H1 (cell line): ENCODE data around the gene RAMP2. TPM values are rescaled to one million over a fixed set of nuclear protein-coding genes. Genes with fewer than 3 reads are reported as not detected.

Experiments used
- CTCF ChIA-PET: fragments of 300-600 bp; sonication (Branson Sonifier 250); formaldehyde crosslinking; loops from one replicate; lab custom pipeline; 2021; ENCODE audit not compliant: partially characterized antibody; lab: Charles Lee
- POLR2A ChIA-PET: fragments of 300-600 bp; sonication (Branson Sonifier 250); formaldehyde crosslinking; loops from one replicate; lab custom pipeline; 2021; ENCODE audit warnings: inconsistent platforms; ENCODE audit not compliant: partially characterized antibody; lab: Charles Lee
- DNase-seq, 2 experiments: peaks; one replicate each; pipeline versions ENCODE4 v3.0.0 to v3.0.0-alpha.2; 2010 to 2022; ENCODE audit warnings: low spot score in 2 of 2, low read depth in 1 of 2, mixed read lengths in 1 of 2
- FAIRE-seq: peaks from 2 replicates; lab custom pipeline; 2011; peaks lifted over from hg19 to GRCh38; lab: Jason Lieb, UNC
- H2AFZ ChIP-seq: 2 replicates; pipeline ENCODE4 v1.8.1; 2012; ENCODE audit warnings: low read length, inconsistent platforms
- H2AK5ac ChIP-seq: 2 replicates; pipeline ENCODE4 v1.6.1; 2013; ENCODE audit warnings: low read depth, low read length
- H2BK120ac ChIP-seq: replicated peaks from 2 replicates; pipeline ENCODE3; 2013; ENCODE audit warnings: low read depth, low read length, inconsistent platforms
- H2BK12ac ChIP-seq: 2 replicates; pipeline ENCODE4 v1.6.1; 2013; ENCODE audit warnings: low read depth, low read length
- H2BK15ac ChIP-seq: 2 replicates; pipeline ENCODE4 v1.6.1; 2013; ENCODE audit warnings: low read length
- H2BK20ac ChIP-seq: 2 replicates; pipeline ENCODE4 v1.6.1; 2013; ENCODE audit warnings: low read length
- H2BK5ac ChIP-seq: 2 replicates; pipeline ENCODE4 v1.6.1; 2013; ENCODE audit warnings: low read depth, low read length
- H3K14ac ChIP-seq: 2 replicates; pipeline ENCODE4 v1.6.1; 2013; ENCODE audit warnings: inconsistent platforms; ENCODE audit not compliant: insufficient read length
- H3K18ac ChIP-seq: 2 replicates; pipeline ENCODE4 v1.6.1; 2013; ENCODE audit warnings: low read length; ENCODE audit errors: extremely low read depth
- H3K23ac ChIP-seq: 2 replicates; pipeline ENCODE4 v1.6.1; 2013; ENCODE audit warnings: inconsistent platforms; ENCODE audit not compliant: insufficient read length
- H3K23me2 ChIP-seq: 2 replicates; pipeline ENCODE4 v1.6.1; 2013; ENCODE audit warnings: low read depth, low read length
- H3K27ac ChIP-seq: 2 replicates; pipeline ENCODE4 v1.6.1; 2011; ENCODE audit warnings: low read depth, low read length, inconsistent platforms
- H3K27me3 ChIP-seq, 4 experiments: replicated peaks in 1 of 4; 1 replicate in 1 of 4; 2 replicates in 3 of 4; pipeline versions ENCODE4 v1.6.1 to v1.8.1; 2011 to 2013; ENCODE audit warnings: low read length in 3 of 4, mild to moderate bottlenecking in 3 of 4, inconsistent platforms in 2 of 4, mixed read lengths in 2 of 4, moderate library complexity in 1 of 4; ENCODE audit not compliant: control insufficient read depth in 3 of 4, insufficient read depth in 3 of 4; ENCODE audit errors: extremely low read depth in 1 of 4
- H3K36me3 ChIP-seq, 4 experiments: 2 replicates each; pipeline versions ENCODE4 v1.6.1 to v1.8.1; 2011 to 2013; ENCODE audit warnings: mild to moderate bottlenecking in 4 of 4, low read length in 3 of 4, moderate library complexity in 2 of 4, control low read depth in 1 of 4, inconsistent platforms in 1 of 4; ENCODE audit not compliant: insufficient read depth in 4 of 4, control insufficient read depth in 2 of 4
- H3K4ac ChIP-seq: replicated peaks from 2 replicates; pipeline ENCODE3; 2013; ENCODE audit warnings: low read length, low read depth, mixed read lengths, inconsistent platforms; ENCODE audit not compliant: insufficient read length
- H3K4me1 ChIP-seq, 4 experiments: replicated peaks in 1 of 4; 1 replicate in 1 of 4; 2 replicates in 3 of 4; pipeline versions ENCODE4 v1.6.1 to v1.8.1; 2011 to 2013; ENCODE audit warnings: low read length in 3 of 4, inconsistent platforms in 2 of 4, mixed read lengths in 1 of 4; ENCODE audit not compliant: insufficient read depth in 4 of 4, control insufficient read depth in 3 of 4
- H3K4me2 ChIP-seq, 2 experiments: 2 replicates each; pipeline versions ENCODE4 v1.6.1 to v1.8.1; 2011 to 2013; ENCODE audit warnings: low read depth in 2 of 2, low read length in 2 of 2, control low read depth in 1 of 2, inconsistent platforms in 1 of 2, mild to moderate bottlenecking in 1 of 2; ENCODE audit not compliant: insufficient read depth in 1 of 2
- H3K4me3 ChIP-seq, 4 experiments: fragments of 200-600, 300-600 bp in 1 of 4; sonication (generic), shearing (Covaris generic), sonication (Bioruptor Twin) in 1 of 4; 2 replicates each; pipeline versions ENCODE4 v1.5.1 to v1.8.1; 2011 to 2016; ENCODE audit warnings: low read length in 4 of 4, low read depth in 3 of 4, control low read depth in 2 of 4, inconsistent platforms in 2 of 4, mild to moderate bottlenecking in 2 of 4, mixed read lengths in 1 of 4, moderate library complexity in 1 of 4; ENCODE audit not compliant: insufficient read depth in 2 of 4; ENCODE audit errors: extremely low read depth in 1 of 4
- H3K56ac ChIP-seq: replicated peaks from 2 replicates; pipeline ENCODE3; 2013; ENCODE audit warnings: low read depth, mild to moderate bottlenecking, mixed read lengths, low read length, inconsistent platforms; ENCODE audit not compliant: insufficient read length
- H3K79me1 ChIP-seq: 2 replicates; pipeline ENCODE4 v1.6.1; 2013; ENCODE audit warnings: low read depth, low read length, control low read depth
- H3K79me2 ChIP-seq, 2 experiments: 2 replicates each; pipeline versions ENCODE4 v1.6.1 to v1.8.1; 2012 to 2013; ENCODE audit warnings: low read length in 2 of 2, mild to moderate bottlenecking in 2 of 2, inconsistent platforms in 1 of 2; ENCODE audit not compliant: insufficient read depth in 2 of 2, control insufficient read depth in 1 of 2
- H3K9ac ChIP-seq, 4 experiments: replicated peaks in 1 of 4; 1 replicate in 1 of 4; 2 replicates in 3 of 4; pipeline versions ENCODE4 v1.6.1 to v1.8.1; 2011 to 2013; ENCODE audit warnings: low read depth in 3 of 4, low read length in 3 of 4, control low read depth in 2 of 4, mild to moderate bottlenecking in 2 of 4, moderate library complexity in 2 of 4, inconsistent platforms in 1 of 4; ENCODE audit errors: extremely low read depth in 1 of 4
- H3K9me3 ChIP-seq, 2 experiments: 2 replicates each; pipeline versions ENCODE4 v1.6.1 to v1.8.1; 2012 to 2013; ENCODE audit warnings: mild to moderate bottlenecking in 2 of 2, moderate library complexity in 2 of 2, control low read depth in 1 of 2, inconsistent platforms in 1 of 2, low read depth in 1 of 2, low read length in 1 of 2, mixed read lengths in 1 of 2; ENCODE audit not compliant: insufficient read depth in 2 of 2
- H4K20me1 ChIP-seq, 2 experiments: replicated peaks in 1 of 2; 2 replicates each; pipeline versions ENCODE3 to v1.8.1; 2011 to 2013; ENCODE audit warnings: inconsistent platforms in 2 of 2, low read length in 2 of 2, mild to moderate bottlenecking in 1 of 2; ENCODE audit not compliant: insufficient read depth in 2 of 2, control insufficient read depth in 1 of 2
- H4K5ac ChIP-seq: 2 replicates; pipeline ENCODE4 v1.6.1; 2013; ENCODE audit warnings: low read length, low read depth, mixed read lengths, inconsistent platforms; ENCODE audit not compliant: insufficient read length
- H4K8ac ChIP-seq: 2 replicates; pipeline ENCODE4 v1.8.0; 2013; ENCODE audit warnings: mild to moderate bottlenecking, moderate library complexity, low read length, inconsistent platforms; ENCODE audit not compliant: insufficient read depth; ENCODE audit errors: extremely low read depth
- H4K91ac ChIP-seq: replicated peaks from 2 replicates; pipeline ENCODE3; 2013; ENCODE audit warnings: low read length, mixed read lengths, inconsistent platforms; ENCODE audit not compliant: insufficient read length
- BACH1 ChIP-seq: IDR thresholded peaks from 2 replicates; pipeline ENCODE4 v1.6.1; 2012; ENCODE audit warnings: low read length, improper control_type of control experiment
- whole genome bisulfite sequencing, 2 experiments: shearing (Covaris generic) in 1 of 2; methylation state at CpG; one replicate each; pipeline versions ENCODE4 v1.1.6 to v1.1.7; 2013 to 2015; ENCODE audit warnings: low lambda C conversion rate in 2 of 2, mixed read lengths in 2 of 2, inconsistent platforms in 1 of 2, low coverage in 1 of 2, missing lambda C conversion rate in 1 of 2; ENCODE audit not compliant: insufficient replicate concordance in 2 of 2, insufficient coverage in 1 of 2, insufficient read length in 1 of 2; ENCODE audit errors: extremely low coverage in 1 of 2, missing lambda C conversion rate in 1 of 2; 5-methylcytosine and 5-hydroxymethylcytosine counted together
- polyA plus RNA-seq, 7 experiments: library from polyadenylated mRNA; depleted of rRNA in 3 of 7; stranded (reverse) in 5 of 7; unstranded in 2 of 7; fragments of >200 nt in 5 of 7; fragments of 200-250 nt in 2 of 7; gene quantifications; 1 replicate in 5 of 7; 2 replicates in 1 of 7; 4 replicates in 1 of 7; pipeline versions ENCODE4 v1.2.1 to v1.2.3, GENCODE V29; 2011 to 2013; ENCODE audit warnings: missing spikeins in 2 of 7, mixed read lengths in 2 of 7
- total RNA-seq: library from RNA; stranded (reverse); fragmentation: NEBNext Ultra II Directional; extraction: Animal tissue kit (Norgen Biotek cat#: 25700); gene quantifications from 2 replicates; pipeline ENCODE4 v1.2.1, GENCODE V29; 2021

Gene RAMP2
- total and polyA plus RNA-seq, 2 of the 8 experiments (the other 6 are each of a cell fraction or from before 2014, with no cell fraction given), result 13.4 to 41.7 TPM

DNA sequence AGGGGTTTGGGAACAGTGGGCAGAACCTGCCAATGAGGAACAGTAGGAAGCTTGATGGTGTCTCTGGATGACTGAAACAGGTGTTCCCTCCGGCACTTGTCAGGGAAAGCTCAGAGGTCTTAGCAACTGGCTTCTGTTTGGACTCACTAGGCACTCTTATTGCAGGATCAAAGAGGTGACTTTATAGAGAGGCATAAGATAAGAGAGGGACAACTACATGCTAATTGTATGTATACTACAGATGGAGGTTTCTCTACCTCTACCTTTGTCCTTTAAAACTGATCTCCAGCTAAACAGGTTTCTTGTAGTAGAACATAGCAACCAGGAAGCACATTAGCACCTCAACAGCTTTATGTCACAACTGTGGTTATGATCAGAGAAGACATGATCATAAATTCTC, 45.2 kb downstream of the RAMP2 start:
- Histone ChIP-seq H2AFZ (no peak overlapping the region), H3K9me3 (no peaks in the 10 kb centered on the region), H2BK5ac (no peak overlapping the region), H4K8ac (no peak overlapping the region), H3K79me2 (no peaks in the 10 kb centered on the region), H3K27me3 (peaks cover 0 to 5% (median 3%) of the 10 kb centered on the region in 4 experiments; a peak in 2 of 7 replicates), H3K4ac (no peak overlapping the region), H3K4me3 (no peak overlapping the region), H2BK12ac (no peak overlapping the region), H3K4me2 (no peak overlapping the region)
- FAIRE-seq (no peak), DNase-seq (no peak)
- 89% methylated on average over 1 of the region's 1 CpG; no CpG with 5 or more reads in 1 of the 2 experiments for WGBS, 2 experiments
- TF ChIP-seq BACH1, result no peak
- TF ChIP-seq, all 59 proteins: peak for 0
- Histone ChIP-seq H3K79me1 (no peaks in the 10 kb centered on the region), H3K18ac (no peak overlapping the region), H3K4me1 (no peaks in the 10 kb centered on the region), H3K14ac (no peak overlapping the region), H3K23me2 (no peaks in the 10 kb centered on the region), H3K56ac (no peak overlapping the region), H3K36me3 (peaks cover 0 to 9% (median 4%) of the 10 kb centered on the region in 4 experiments; a peak in 5 of 8 replicates), H3K23ac (no peak overlapping the region), H4K91ac (no peak overlapping the region), H4K20me1 (no peaks in the 10 kb centered on the region), H4K5ac (no peak overlapping the region), H2AK5ac (no peak overlapping the region), H3K9ac (no peak overlapping the region), H3K27ac (no peak overlapping the region), H2BK120ac (no peak overlapping the region), H2BK20ac (no peak overlapping the region), H2BK15ac (no peak overlapping the region)
- ChIA-PET CTCF (interaction anchor here (0.6 to 2.8 kb wide), 6 partner anchors 15 to 59 kb away, joined by 3 to 11 read pairs (median 3); partner anchors contain the start of genes AOC2 and BECN1), POLR2A (interaction anchor here (0.6 to 1.7 kb wide), 6 partner anchors 9 to 106 kb away, joined by 3 to 5 read pairs (median 4); partner anchors contain the start of gene WNK4)
